ENCODE results near the gene SLC6A8.

SLC6A8 gene

DNA sequence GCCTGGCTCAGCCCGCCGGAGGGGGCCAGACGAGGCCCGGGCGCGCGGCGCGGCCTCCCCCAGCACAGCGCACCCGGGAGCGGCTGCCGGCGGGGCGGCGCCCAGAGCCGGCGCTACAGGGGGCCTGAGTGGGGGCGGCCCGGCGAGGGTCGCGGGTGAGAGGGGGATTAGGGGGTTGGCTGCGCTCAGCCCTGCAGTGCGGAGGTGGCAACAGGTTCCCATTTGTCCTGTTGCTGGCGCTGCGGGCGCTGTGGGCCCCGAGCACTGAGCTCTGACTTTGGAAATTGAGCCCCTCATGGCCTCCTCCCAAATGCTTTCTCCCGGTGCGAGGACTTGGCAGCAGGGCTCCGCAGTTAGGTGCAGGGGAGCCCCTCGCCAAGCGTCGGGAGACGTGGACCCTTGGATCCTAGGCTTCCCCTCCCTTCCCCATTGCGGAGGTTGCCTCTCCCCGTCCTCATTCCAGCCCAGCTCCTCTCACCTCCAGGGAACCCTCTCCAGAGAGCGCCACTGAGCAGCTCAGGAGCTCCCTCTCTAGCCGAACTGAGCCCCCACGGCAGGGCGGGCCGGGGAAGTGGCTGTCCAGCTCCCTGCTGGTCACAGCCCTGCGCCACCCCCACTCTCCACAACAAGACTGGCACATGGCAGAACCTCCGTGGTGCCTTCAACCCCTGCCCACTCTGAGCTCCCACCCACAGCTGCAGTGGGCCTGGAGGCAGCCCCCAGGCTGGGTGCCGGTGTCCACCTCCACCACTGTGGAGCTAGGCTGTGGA is 43.2 kb upstream of the SLC6A8 start:
- TF ChIP-seq, protein P1, sequence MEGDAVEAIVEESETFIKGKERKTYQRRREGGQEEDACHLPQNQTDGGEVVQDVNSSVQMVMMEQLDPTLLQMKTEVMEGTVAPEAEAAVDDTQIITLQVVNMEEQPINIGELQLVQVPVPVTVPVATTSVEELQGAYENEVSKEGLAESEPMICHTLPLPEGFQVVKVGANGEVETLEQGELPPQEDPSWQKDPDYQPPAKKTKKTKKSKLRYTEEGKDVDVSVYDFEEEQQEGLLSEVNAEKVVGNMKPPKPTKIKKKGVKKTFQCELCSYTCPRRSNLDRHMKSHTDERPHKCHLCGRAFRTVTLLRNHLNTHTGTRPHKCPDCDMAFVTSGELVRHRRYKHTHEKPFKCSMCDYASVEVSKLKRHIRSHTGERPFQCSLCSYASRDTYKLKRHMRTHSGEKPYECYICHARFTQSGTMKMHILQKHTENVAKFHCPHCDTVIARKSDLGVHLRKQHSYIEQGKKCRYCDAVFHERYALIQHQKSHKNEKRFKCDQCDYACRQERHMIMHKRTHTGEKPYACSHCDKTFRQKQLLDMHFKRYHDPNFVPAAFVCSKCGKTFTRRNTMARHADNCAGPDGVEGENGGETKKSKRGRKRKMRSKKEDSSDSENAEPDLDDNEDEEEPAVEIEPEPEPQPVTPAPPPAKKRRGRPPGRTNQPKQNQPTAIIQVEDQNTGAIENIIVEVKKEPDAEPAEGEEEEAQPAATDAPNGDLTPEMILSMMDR (IDR thresholded peaks at IDR 0.05; ENCODE audit: insufficient read depth, low read length, missing control alignments) = no peak
- ChIA-PET CTCF (interaction anchor here (0.6 to 3.2 kb wide), 4 partner anchors 14 to 105 kb away, joined by 3 to 12 read pairs (median 3); no protein-coding TSS in a partner anchor), POLR2A (no interaction called here)
- no peak overlapping the region for H3K4me3 ChIP-seq (ENCODE audit: low read depth, low read length)
- DNase-seq (ENCODE audit: low read depth, low spot score) = no peak

DNA sequence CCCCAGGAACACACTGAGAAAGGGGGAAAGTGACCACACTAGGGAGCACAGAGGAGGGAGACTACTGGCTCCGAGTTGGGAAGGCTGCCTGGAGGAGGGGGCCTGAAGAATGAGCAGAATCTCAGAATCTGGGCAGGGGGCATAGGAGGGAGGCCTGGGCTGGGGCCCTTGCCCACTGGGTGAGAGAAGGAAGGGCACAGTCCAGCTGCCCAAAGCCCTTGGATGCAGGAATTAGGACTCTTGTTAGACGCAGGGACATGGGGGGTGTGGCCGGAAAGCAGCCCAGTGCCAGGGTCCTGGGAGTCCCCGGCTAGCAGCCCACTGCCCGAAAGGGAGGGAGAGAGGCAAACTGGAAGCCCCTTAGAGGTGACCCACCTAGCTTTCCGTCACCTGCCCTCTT is 42.6 kb upstream of the SLC6A8 start:
- ChIA-PET POLR2A (no interaction called here), CTCF (interaction anchor here (3.2 kb wide), 1 partner anchor 106 kb away, joined by 12 read pairs; no protein-coding TSS in a partner anchor)
- no peak overlapping the region for H3K4me3 ChIP-seq (ENCODE audit: low read depth, low read length)

DNA sequence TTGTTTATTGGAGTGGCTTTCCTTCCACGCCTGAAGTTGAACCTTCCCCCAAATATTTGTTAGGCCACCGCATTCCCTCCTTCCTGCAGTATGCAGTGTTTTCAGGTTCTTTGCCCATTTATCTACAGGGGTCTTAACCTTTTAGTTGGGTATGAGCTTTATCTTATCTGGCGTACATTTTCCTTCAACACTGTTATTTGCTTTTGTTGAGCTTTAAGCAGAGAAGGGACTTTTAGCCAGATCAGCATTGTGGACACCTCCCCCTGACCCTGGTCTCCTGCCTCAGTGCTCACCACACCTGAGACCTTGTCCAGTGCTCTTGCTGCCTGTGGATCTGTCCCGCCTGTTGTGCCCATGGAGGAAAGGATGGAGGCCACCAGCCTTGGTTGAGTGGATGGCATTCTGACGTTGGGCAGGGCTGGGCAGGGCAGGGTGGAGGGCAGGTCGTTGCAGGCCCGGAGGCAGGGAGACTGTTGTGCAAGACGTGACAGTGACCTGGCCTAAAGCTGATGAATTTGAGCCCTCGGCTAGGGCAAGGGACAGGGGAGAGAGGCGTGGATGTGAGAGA is 41.7 kb upstream of the SLC6A8 start:
- no peak for DNase-seq (ENCODE audit: low read depth, low spot score)
- TF ChIP-seq, protein P1 (IDR thresholded peaks at IDR 0.05; ENCODE audit: insufficient read depth, low read length, missing control alignments) = no peak
- H3K4me3 ChIP-seq (ENCODE audit: low read depth, low read length) = no peak overlapping the region
- POLR2A ChIA-PET = no interaction called here
- CTCF ChIA-PET = interaction anchor here (0.7 to 3.2 kb wide), 4 partner anchors 10 to 106 kb away, joined by 3 to 12 read pairs (median 4); no protein-coding TSS in a partner anchor

More for the DNA sequence above, 42.6 kb upstream of the SLC6A8 start:
- no peak for DNase-seq (ENCODE audit: low read depth, low spot score)
- TF ChIP-seq, protein P1 (IDR thresholded peaks at IDR 0.05; ENCODE audit: insufficient read depth, low read length, missing control alignments) = no peak

DNA sequence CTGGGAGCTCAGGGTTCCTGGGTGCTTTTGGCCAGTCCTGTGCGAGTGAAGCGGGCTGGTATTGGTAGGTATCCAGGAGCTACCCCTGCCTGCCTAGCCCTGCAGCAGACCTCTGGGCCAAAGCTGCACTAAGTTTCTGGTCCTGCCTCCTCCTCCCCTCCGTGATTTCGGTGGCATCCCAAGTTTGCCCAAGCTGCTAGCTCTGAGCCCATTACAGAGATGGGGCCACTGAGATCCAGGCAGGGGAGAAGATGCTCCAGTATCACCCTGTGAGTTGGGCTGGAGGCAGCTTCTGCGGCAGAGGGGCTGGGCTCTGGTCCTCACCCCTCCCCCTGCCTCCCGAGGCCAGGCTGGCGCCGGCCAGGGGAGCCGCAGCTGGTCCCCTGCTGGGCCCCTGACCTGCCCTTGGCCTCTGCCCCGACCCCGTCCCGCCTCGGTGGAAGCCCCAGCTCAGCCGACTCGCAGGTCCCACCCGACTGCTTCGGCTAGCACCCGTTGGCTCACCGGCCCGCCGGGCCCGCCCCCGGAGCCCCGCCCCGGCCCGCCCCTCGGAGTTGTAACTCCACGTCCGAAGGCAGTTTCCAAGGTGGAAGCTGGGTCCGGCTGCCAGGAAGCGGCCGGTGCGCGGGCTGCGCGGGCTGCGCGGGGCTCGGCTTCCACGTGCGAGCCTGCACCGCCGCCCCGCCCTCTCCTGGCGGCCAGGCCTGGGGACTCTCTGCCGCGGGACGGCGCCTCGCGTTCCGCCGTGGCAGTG is 40.9 kb upstream of the SLC6A8 start, which contains the start of gene DUSP9:
Gene DUSP9, plus strand, starts transcription at position 584 of the 754 bp plus-strand sequence. CDS start 751 bp downstream, outside the sequence.
- ChIA-PET POLR2A (no interaction called here), CTCF (interaction anchor here (0.7 to 1.2 kb wide), 4 partner anchors 11 to 92 kb away, joined by 3 to 5 read pairs (median 4); no protein-coding TSS in a partner anchor)
- TF ChIP-seq, protein P1 (IDR thresholded peaks at IDR 0.05; ENCODE audit: insufficient read depth, low read length, missing control alignments) = no peak
- DNase-seq (ENCODE audit: low read depth, low spot score) = no peak
- H3K4me3 ChIP-seq (ENCODE audit: low read depth, low read length) = no peak within 1 kb of the TSS

DNA sequence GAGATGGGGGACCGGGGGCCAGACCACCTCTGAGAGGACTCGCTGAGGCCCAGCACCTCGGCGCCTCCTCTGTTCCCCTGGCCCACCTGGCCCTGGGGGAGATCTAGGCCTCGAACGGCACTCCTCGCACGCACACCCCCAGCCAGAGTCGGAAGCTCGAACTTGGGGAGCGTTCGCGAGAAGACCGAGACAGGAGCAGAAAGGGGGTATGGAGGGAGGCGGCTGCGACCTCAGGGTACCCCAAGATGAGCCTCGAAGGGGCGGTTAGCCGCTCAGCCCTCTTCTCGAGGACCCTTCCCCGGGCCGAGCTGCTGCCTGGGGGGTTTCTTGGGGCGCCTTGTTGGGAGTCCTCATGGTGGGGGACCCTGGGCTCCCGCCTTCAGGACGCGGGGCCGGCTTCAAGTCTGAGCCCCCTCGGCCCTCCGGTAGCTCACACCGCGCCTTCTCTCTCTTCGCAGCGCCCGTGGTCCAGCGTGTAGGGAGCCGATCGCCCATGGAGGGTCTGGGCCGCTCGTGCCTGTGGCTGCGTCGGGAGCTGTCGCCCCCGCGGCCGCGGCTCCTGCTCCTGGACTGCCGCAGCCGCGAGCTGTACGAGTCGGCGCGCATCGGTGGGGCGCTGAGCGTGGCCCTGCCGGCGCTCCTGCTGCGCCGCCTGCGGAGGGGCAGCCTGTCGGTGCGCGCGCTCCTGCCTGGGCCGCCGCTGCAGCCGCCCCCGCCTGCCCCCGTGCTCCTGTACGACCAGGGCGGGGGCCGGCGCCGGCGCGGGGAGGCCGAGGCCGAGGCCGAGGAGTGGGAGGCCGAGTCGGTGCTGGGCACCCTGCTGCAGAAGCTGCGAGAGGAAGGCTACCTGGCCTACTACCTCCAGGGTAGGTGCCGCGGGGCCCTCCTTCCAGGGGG is 40.0 kb upstream of the SLC6A8 start:
- CTCF ChIA-PET = interaction anchor here (0.9 to 1.5 kb wide), 4 partner anchors 9 to 20 kb away, joined by 3 to 5 read pairs (median 4); no protein-coding TSS in a partner anchor
- TF ChIP-seq, protein P1 (IDR thresholded peaks at IDR 0.05; ENCODE audit: insufficient read depth, low read length, missing control alignments) = no peak
- DNase-seq (ENCODE audit: low read depth, low spot score) = no peak
- H3K4me3 ChIP-seq (ENCODE audit: low read depth, low read length) = no peak overlapping the region
- POLR2A ChIA-PET = no interaction called here
